ENCODE data around the gene TMEM218.
"Not testable (repeated sequence)": the region's sequence is repeated elsewhere in the genome, so short reads cannot be mapped to it uniquely, and the experiment has no call there.

Gene TMEM218

DNA sequence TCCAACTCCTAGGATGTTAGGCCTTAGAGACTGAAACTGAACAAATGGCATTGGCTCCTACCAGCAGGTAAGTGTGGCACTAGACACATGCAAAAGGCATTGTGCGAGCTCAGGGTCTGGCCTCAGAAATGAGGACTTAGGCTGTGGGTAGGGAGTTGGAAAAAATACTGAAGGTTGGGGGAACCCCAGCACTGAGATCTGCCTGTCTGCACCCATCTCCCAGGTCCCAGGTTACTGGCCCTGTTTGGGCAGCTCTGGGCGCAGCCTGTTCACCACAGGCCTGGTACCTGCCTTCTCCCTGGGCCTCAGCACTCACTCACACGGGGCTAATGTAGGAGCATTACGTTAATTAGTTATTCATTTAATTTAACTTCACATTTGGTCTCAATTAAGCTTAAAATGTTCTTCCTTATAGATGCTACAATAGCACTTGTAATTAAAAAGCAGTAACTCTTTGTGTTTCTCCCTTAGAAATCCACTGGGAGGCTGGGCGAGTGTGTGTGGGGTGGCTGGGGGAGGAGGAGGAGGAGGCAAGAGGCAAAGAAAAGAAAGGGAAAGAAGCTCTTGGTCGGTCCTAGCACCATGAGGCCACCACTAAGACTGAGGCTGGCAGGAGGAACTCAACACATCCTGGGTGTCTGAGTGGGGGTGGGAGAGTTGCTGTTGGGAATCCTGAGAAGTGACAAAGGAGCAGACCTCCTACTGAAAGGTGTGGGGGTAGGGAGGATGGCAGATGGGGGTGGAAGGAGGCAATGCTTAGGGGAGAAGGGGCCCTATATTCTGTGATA lies 19.4 kb downstream of the TMEM218 start:
- DNase-seq: no peak
- in situ Hi-C loops (cut with MboI; ENCODE audit: low pct_unique_long_range_greater_than_20kb, low sequenced_read_pairs): no loop called here

- in situ Hi-C loops (cut with MboI; ENCODE audit: low pct_unique_long_range_greater_than_20kb, low sequenced_read_pairs): no loop called here
- DNase-seq: peak; percentile 76
Measured at GRCh38 chr11:125091247-125091876, 20.1 kb downstream of the TMEM218 start.

- DNase-seq: no peak
- in situ Hi-C loops (cut with MboI; ENCODE audit: low pct_unique_long_range_greater_than_20kb, low sequenced_read_pairs): no loop called here
Measured at GRCh38 chr11:125090816-125091215, 20.6 kb downstream of the TMEM218 start.

GRCh38 chr11:125090151-125090550 lies 21.3 kb downstream of the TMEM218 start:
- DNase-seq; in situ Hi-C loops (cut with MboI; ENCODE audit: low pct_unique_long_range_greater_than_20kb, low sequenced_read_pairs): not testable (repeated sequence)

- DNase-seq; in situ Hi-C loops (cut with MboI; ENCODE audit: low pct_unique_long_range_greater_than_20kb, low sequenced_read_pairs): not testable (repeated sequence)
Measured at GRCh38 chr11:125089481-125089880, 21.9 kb downstream of the TMEM218 start.

DNA sequence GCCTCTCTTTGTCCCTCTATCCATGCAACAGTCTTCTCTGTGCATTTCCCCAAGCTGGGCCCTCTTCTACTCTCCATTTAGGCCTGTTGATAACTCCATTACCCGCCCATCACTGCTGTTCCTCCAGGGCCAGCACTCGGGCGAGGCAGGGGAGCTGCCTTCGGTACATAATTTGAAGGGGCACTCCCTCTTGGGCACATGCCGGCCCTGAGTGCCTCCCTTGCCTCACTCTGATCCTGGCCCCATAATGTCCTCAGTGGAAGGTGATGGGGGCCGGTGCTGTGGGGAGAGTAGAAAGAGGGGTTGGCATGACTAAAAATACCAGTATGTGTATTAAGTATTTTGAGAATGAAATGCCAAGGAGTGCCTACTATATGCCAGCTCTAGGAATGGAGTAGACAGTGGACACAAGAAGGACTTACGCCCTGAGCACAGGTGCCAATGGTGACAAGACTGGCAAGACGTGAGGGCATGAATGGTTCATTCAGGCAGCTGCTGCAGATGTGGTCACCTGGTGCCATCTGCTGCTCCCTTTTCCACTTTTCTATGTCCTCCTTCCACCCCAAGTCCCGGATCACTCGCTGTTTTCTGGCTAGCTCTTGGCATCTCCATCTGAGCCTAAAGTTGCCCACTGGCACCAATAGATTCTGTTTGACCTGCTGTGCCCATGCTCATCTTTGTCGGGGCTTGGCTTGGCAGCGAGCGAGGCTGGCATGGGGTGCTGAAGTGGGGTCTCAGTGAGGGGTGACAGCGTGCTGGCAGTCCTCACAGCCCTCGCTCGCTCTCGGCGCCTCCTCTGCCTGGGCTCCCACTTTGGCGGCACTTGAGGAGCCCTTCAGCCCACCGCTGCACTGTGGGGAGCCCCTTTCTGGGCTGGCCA lies 22.6 kb downstream of the TMEM218 start:
- no peak for DNase-seq

GRCh38 chr11:125088123-125088522 lies 23.3 kb downstream of the TMEM218 start:
- in situ Hi-C loops (cut with MboI; ENCODE audit: low pct_unique_long_range_greater_than_20kb, low sequenced_read_pairs): no loop called here
- no peak for DNase-seq

More for the DNA sequence above, 22.6 kb downstream of the TMEM218 start:
- in situ Hi-C loops (cut with MboI; ENCODE audit: low pct_unique_long_range_greater_than_20kb, low sequenced_read_pairs): no loop called here

GRCh38 chr11:125086633-125087296 lies 24.7 kb downstream of the TMEM218 start:
- no peak for DNase-seq
- in situ Hi-C loops (cut with MboI; ENCODE audit: low pct_unique_long_range_greater_than_20kb, low sequenced_read_pairs): no loop called here

- in situ Hi-C loops (cut with MboI; ENCODE audit: low pct_unique_long_range_greater_than_20kb, low sequenced_read_pairs): no loop called here
- no peak for DNase-seq
Measured at GRCh38 chr11:125085301-125086081, 25.9 kb downstream of the TMEM218 start.

- DNase-seq: no peak
- in situ Hi-C loops (cut with MboI; ENCODE audit: low pct_unique_long_range_greater_than_20kb, low sequenced_read_pairs): no loop called here
Measured at GRCh38 chr11:125084761-125085231, 26.6 kb downstream of the TMEM218 start.

GRCh38 chr11:125084057-125084416 lies 27.4 kb downstream of the TMEM218 start:
- DNase-seq: no peak
- in situ Hi-C loops (cut with MboI; ENCODE audit: low pct_unique_long_range_greater_than_20kb, low sequenced_read_pairs): no loop called here

- in situ Hi-C loops (cut with MboI; ENCODE audit: low pct_unique_long_range_greater_than_20kb, low sequenced_read_pairs): no loop called here
- DNase-seq: no peak
Measured at GRCh38 chr11:125083312-125084056, 27.9 kb downstream of the TMEM218 start.

DNA sequence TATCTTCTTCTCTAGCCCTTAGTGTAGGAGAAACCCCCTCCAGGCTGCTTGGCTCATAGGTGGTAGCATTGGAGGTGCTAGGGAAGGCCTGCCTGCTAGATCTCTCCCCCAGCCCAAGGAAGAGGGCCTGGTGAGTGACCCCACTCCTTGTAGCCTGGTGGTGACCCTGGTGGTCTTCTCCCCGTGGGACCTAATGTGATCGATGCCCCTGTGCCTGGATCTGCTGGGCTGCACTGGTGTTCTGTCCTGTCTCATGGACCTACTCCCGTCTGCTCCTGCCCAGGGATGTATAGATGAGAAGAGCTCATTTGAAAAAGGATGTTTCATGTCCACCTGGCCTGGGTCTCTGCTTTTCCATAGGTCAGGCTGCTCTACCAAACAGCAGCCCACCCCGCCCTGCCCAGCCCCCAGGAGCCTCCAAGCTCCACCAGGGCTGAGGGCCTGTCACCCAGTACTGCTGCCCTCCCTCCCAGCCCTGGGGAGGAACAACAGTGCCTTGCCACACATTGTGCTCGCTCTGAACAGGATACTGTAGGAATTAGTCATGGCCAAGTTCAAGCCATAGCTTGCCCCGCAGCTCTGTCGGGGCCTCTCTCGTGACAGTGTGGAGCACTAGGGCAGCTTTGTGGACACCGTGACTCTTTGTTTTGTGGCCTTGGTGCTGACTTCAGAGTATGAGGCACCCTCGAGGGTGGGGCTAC lies 28.7 kb downstream of the TMEM218 start:
- in situ Hi-C loops (cut with MboI; ENCODE audit: low pct_unique_long_range_greater_than_20kb, low sequenced_read_pairs): no loop called here
- DNase-seq: no peak

DNA sequence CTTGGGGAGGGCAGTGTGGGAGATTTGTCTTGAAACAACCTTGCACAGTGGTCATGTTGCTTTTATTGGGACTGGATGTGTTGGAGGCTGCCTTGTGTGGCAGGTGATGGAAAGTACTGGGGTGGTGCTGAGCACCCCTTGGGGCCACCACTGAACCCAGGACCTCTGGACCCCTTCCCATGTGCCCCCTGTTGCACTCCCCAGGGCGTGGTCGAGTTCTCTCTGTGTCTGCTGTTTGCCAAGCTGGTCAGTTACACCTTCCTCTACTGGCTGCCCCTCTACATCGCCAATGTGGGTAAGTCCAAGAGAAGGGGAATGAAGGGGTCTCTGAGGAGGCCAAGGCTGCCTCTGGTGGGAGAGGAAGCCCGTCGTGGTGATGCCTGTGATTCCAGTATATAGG lies 29.4 kb downstream of the TMEM218 start:
- DNase-seq: no peak
- in situ Hi-C loops (cut with MboI; ENCODE audit: low pct_unique_long_range_greater_than_20kb, low sequenced_read_pairs): no loop called here

DNA sequence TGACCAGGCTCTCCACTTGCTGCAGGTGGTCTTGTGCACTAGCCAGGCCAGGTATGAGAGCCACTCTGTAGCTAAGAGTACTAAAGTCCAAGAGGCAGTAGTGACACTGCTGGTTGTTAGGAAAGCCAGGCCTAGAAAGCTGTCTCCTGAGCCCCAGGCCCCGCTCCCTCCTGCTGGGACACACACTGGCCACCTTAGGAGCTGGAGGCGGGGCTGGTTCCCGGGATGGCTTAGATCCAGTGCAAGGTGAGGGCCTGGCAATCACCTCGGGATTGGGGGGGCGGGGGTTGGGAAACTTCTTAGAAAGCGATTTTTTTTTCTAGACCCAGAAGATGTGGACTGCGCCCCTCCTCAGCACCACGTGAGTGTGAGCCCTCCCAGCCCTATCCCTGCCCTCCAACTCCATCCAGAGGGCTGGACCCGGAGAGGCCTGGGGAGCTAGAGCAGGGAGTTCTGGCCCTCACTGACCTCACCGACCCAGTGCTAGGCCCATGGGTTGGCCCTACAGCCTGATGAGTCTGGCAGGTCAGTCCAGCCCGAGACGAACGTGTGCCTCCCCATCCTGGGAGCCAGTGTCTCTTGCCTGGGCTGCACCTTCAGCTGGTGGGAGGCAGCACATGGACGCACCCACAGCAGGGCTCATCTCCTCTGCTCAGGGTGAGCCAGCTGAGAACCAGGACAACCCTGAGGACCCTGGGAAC lies 30.2 kb downstream of the TMEM218 start:
- in situ Hi-C loops (cut with MboI; ENCODE audit: low pct_unique_long_range_greater_than_20kb, low sequenced_read_pairs): no loop called here
- no peak for DNase-seq

- no peak for DNase-seq
- in situ Hi-C loops (cut with MboI; ENCODE audit: low pct_unique_long_range_greater_than_20kb, low sequenced_read_pairs): no loop called here
Measured at GRCh38 chr11:125080531-125080911, 30.9 kb downstream of the TMEM218 start.
